ENCODE data around the gene NPR2.

Gene NPR2

DNA sequence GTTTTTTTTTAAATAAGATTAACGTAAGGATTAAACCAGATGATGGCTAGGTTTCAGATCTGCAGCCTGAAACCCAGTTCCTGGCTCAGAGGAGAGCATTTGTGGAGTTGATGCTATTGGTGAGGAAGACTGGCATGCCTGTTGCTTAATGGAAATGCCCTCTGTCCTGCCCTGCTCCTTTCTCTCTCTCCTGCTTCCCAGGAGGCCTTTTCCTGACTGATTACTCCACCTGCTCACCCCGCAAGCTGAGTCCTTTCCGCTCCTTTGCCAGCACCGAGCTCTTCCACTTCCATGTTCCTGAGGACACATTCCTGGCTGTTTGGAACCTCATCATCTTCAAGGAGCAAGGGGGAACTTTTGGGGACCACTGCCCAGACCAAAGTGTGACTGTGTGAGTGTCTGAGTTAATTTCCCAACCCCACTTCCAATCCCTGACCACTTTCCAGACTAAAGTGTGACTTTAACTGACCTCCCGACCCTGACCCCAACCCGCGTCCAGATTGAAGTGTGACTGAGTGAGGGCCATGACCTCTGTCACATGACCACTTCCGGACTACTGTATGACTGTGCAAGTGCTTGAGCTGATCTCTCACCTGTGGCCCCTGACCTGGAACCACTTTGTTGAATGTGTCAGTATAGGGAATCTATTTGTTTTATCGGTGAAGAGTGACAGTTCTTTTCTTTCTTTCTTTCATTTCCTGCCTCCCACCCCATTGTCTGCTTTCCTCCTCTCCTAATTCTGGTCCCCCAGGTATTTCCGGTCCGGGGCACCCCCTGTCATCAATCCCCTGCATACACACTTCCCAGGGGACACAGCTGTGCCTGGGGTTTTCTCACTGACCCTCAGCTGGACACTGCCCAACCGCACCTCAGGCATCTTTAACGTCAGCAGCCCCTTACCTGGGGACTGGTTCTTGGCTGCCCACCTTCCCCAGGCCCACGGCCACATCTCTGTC, 43.1 kb downstream of the NPR2 start:
- no peak for FAIRE-seq

GRCh38 chr9:35835216-35835632, 43.8 kb downstream of the NPR2 start:
- no peak for FAIRE-seq

DNA sequence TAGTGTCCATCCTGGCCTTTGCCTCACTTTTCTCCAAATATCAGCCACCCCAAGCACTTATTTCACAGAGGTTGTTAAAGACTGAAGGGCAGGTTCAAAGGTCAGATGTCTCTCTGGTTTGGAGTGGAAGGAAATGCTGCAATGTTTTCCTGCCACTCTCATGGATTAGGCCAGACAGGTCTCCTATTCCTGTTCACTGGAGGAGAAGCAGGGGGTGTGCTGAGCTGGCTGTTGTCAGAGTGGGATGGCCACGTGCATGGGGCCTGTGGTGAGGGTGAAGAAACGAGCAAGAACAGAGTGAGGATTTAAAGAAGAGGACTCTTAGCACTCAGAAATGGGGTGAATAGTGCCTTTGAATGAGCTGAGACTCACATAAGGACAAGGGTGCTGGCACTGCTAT, 44.4 kb downstream of the NPR2 start:
- no peak for FAIRE-seq

DNA sequence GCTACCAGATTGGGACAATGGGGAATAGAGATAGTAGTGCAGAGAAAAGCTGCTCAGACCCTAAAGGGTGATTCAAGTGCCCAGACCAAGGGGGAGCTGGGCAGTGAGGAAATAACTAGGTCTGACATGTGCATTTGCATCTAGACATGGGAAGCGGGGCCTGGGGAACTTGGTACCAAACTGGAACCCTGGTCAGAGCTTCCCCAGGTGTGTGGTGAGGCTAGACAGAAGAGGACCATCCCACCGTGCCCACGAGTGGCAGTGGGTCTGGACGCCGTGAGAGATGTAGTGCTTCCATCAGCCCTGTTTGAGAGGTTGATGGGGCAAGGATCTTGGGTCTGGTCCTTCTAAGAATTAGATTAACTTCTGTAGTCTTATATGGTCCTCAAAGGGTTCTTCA, 45.2 kb downstream of the NPR2 start:
- FAIRE-seq = no peak

DNA sequence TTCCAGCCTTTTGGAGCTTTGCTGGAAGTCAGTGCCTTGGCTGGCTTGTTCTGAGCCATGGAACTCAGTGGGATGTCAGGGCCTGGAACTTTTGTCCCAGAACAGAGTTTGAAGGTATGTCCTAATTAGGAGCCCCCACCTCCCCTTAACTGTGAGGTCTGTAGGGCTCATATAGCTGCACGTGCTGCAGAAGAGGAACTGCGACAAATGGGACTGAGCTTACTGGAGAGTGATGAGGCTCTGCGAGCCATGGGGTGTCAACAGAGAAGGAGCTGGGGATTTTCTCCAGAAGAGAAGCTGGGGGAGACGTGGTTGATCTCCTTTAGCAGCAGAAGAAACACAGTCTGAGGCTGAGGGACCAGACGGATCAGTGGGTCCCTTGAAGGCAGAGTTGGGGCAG, 48.5 kb downstream of the NPR2 start:
- no peak for FAIRE-seq

GRCh38 chr9:35840881-35841644, 49.7 kb downstream of the NPR2 start:
- FAIRE-seq = no peak

GRCh38 chr9:35841645-35841900, 50.2 kb downstream of the NPR2 start:
- FAIRE-seq = no peak

DNA sequence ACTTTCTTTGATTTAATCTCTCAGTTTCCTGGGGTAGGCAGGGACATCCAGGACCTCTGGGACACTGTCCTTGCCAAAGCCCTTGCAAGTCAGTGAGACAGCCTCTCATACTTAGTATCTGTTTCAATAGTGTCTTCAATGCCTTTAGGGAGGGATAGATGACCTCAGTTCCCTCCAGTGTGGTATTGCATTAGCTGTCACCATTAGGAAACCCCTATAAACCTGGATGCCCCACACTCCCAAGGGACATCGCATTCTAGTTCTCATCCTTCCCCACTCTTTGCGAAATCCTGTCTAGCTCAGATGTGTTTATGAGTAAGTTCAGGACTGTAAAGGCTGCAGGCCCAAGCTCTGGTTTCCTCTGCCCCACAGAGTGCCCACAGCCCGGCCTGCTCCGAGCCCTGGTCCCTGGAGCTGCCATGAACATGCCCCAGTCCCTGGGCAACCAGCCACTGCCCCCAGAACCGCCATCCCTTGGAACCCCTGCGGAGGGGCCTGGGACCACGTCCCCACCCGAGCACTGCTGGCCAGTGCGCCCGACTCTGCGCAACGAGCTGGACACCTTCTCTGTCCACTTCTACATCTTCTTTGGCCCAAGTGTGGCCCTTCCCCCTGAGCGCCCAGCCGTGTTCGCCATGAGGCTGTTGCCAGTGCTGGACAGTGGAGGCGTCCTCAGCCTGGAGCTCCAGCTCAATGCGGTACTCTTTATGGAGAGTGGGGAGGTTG, 50.8 kb downstream of the NPR2 start:
- no peak for FAIRE-seq

DNA sequence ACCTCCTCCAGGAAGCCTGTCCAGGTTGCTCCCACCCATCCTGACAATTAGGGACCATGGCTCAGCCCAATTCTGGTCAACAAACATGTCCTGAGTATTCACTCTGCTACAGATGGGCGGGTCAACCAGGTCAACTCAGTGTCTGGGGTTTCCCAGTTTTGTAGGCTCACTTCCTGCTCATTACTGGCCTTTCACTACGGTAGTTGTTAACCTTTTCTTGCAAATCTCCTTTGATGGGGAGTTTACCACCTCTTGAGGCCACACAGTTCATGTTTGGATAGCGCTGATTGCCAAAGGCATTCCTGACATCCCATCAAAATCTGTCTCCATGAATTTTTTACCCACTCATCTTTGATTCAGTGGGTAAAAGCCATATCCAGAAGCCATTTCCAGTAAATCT, 51.4 kb downstream of the NPR2 start:
- no peak for FAIRE-seq

DNA sequence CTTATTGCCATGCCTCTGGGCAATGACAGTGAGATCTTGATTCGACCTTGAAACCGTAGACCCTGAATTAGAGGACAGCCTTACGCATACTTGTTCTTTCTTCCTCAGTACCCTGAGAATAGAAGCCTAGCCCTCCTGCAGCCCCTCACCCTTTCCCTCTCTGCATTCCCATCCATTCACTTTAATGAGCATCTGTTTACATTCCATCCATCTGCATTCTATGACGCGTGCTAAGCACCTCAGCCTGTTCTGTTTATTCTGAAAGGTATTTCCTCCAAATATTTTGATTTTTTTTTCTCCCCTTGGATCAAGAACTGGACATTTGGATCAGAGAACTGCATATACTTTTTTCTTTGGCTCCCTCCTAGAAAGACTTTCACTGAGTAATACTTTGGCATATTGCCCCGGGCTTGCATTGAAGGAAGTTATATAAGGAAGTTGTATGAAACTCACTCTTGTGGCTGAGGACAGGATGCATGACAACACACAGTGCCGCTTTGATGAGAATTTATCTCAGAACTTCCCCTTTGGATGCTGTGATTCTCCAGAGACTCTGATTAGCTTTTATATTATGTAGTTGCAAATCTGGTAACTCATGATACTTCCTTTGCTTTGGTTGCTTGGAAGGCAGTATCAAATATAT, 53.4 kb downstream of the NPR2 start:
- no peak for FAIRE-seq

DNA sequence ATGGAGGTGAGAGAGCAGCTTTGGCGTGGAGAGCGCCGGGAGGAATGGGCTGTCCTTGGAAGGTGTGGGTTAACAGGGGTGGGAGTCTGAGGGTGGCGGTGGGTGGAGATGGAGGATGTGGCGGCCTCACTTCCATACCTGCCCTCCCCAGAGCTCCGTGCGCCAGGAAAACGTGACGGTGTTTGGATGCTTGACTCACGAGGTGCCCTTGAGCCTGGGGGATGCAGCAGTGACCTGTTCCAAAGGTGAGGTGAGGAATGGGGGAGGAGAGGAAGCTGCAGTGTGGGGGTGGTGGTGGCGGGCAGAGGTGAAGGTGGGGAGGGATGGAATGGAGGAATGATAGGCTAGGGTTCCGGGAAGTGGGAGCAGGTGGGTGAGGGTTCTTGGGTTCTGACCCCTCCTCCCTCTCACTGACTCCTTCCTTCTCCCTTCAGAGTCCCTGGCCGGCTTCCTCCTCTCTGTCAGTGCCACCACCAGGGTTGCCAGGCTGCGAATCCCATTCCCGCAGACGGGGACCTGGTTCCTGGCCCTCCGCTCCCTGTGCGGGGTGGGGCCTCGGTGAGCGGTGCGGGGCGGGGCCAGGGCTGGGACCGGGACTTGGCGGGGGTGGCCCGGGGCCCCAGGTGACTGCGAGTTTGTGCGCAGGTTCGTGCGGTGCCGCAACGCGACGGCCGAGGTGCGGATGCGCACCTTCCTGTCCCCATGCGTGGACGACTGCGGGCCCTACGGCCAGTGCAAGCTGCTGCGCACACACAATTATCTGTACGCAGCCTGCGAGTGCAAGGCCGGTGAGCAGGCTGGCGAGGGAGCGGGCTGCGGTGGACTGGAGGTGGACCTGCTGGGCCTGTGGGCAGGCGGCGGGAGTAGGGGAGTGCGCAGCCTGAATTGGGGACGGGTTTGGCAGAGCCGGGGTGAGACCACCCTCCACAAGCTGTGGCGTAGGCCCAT, 54.7 kb downstream of the NPR2 start:
- FAIRE-seq = no peak

GRCh38 chr9:35847792-35848572, 56.6 kb downstream of the NPR2 start:
- FAIRE-seq = no peak

GRCh38 chr9:35852267-35852815, 61.0 kb downstream of the NPR2 start:
- FAIRE-seq = no peak

DNA sequence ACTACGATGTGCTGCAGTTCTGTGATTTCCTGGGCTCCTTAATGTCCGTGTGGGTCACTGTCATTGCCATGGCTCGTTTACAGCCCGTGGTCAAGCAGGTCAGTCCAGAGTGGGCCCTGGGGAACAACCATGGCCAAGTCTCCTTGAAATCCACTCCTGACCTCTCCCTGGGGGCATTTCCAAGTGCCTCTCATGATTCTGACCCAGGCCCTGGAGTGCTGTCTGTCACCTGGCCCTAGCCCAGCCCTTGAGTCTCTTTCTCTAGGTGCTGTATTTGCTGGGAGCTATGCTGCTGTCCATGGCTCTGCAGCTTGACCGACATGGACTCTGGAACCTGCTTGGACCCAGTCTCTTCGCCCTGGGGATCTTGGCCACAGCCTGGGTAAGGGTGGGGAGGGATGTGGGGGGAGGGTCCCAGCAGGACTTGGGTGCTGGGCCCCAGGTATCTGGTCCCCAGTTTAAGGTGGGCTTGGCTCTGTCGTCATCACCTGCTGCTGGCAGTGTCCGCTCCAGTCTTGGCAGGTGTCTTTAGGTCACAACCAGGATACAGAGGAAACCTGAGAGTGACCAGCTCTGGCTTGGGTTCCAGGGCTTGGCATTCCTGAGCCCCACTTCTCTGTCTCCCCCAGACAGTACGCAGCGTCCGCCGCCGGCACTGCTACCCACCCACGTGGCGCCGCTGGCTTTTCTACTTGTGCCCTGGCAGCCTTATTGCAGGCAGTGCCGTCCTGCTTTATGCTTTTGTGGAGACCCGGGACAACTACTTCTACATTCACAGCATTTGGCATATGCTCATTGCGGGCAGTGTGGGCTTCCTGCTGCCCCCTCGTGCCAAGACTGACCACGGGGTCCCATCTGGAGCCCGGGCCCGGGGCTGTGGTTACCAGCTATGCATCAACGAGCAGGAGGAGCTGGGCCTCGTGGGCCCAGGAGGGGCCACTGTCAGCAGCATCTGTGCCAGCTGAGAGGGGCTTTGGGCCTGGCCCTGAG, 61.8 kb downstream of the NPR2 start:
- no peak for FAIRE-seq

DNA sequence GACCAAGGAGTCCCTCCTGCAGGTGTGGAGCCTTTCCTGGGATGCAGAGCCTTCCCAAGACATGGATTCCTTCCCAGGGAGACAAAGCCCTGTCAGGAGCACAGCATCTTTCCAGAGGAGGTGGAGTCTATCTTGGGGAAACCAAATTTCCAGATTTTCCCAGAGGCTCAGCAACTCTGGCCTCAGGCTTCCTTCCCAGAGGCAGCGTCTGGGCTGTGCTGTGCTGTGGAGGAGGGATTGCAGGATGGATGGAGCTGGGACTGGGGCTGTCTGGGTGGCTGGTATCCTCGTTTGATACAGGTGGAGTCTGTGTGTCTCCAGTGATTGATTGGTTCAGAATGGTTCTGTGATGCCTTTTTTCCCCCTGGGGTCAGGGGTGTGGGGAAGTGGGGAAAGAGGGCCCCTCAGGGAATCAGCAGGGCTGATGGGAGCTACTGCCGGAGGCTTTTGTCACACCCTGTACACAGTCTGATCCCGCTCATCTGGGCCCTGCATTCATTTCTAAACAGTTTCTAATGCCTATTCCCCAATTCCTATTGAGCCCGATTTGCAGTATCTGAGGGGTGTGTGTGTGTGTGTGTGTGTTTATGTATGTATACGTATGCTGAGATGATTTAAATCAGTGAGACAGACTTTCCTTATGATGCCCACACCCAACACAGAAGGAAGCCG, 62.8 kb downstream of the NPR2 start:
- no peak for FAIRE-seq

DNA sequence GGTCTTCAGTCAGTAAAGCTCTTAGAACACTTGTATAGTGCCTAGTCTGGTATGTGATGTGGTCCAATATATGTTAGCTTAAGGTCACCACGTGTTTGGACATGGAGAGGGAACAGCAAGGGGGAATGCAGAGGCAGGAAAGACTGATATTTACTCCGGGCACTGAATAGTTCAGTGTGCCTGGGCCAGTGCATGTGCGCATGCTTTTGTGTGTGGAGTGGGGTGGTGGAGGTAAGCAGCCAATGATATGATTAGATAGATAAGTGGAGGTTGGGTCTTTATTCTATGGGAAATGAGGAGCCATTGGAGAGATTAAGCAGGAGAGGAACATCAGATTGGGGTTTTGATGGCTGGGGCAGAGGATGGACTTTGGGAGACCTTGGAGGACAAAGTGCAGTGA, 64.8 kb downstream of the NPR2 start:
- no peak for FAIRE-seq

GRCh38 chr9:35856882-35857281, 65.5 kb downstream of the NPR2 start:
- no peak for FAIRE-seq

- FAIRE-seq = no peak
These were observed 67.1 kb downstream of the NPR2 start for GRCh38 chr9:35858458-35858857.
